Ovary (tissue), 9 donors: Measurements from ENCODE around the gene ZNF362. TPM values are rescaled to one million over a fixed set of nuclear protein-coding genes. Genes with fewer than 3 reads are reported as not detected.

Experiments used
- DNase-seq, 5 donors: peaks; one replicate each; pipeline ENCODE4 v3.0.0-alpha.2; 2019 to 2020
- H3K27ac ChIP-seq, 2 donors: fragments of 200-600 bp; one replicate each; pipeline versions ENCODE4 v1.5.1 to v1.8.0; 2019 to 2022
- H3K27me3 ChIP-seq: fragments of 200-600 bp; one replicate; pipeline ENCODE4 v1.8.0; 2022
- H3K36me3 ChIP-seq: fragments of 200-600 bp; sonication (generic); one replicate; pipeline ENCODE4 v1.5.1; 2019
- H3K4me1 ChIP-seq: one replicate; pipeline ENCODE4 v1.8.1; 2013; ENCODE audit warnings: mild to moderate bottlenecking, moderate library complexity; ENCODE audit not compliant: insufficient read depth
- H3K4me3 ChIP-seq: fragments of 200-600 bp; sonication (generic); one replicate; pipeline ENCODE4 v1.5.1; 2017
- H3K9me3 ChIP-seq, 2 donors: fragments of 200-600 bp in 1 of 2; sonication (generic) in 1 of 2; one replicate each; pipeline versions ENCODE4 v1.5.1 to v1.8.1; 2013 to 2019; ENCODE audit warnings: mild to moderate bottlenecking in 1 of 2, moderate library complexity in 1 of 2
- EP300 ChIP-seq: sonication (generic); formaldehyde crosslinking; IDR thresholded peaks from one replicate; pipeline ENCODE4 v1.6.1; 2017; ENCODE audit warnings: antibody characterized with exemption
- POLR2A ChIP-seq: fragments of 450-650 bp; IDR thresholded peaks from one replicate; pipeline ENCODE4 v1.6.1; 2017; ENCODE audit warnings: antibody characterized with exemption, mild to moderate bottlenecking, moderate library complexity
- WGBS, 3 donors: extraction: QIAGEN DNeasy Blood & Tissue Kit in 1 of 3; methylation state at CpG; one replicate each; pipeline versions ENCODE4 v1.1.5 to v1.1.7; 2013 to 2017; 5-methylcytosine and 5-hydroxymethylcytosine counted together
- intact Hi-C, 4 donors: fragments of 100-400 bp; cut with DNase I; formaldehyde crosslinking; loops; one replicate each; pipeline versions ENCODE4 v1.11.0 to v1.15.1; 2022 to 2023
- polyA plus RNA-seq, 2 donors: library from polyadenylated mRNA; stranded (reverse); fragments of 200-250 nt in 1 of 2; fragments of 350-450 nt in 1 of 2; fragmentation: Illumina TruSeq in 1 of 2; extraction: RNeasy Lipid Tissue Mini Kit (QIAGEN cat#74804) in 1 of 2; gene quantifications; one replicate each; pipeline ENCODE4 v1.2.3, GENCODE V29; 2013 to 2014
- total RNA-seq, 7 donors: library from RNA; depleted of rRNA in 2 of 7; stranded (reverse); fragments of >200 nt in 2 of 7; fragmentation: NEBNext Ultra II Directional in 3 of 7; extraction: Animal tissue kit (Norgen Biotek cat#: 25700) in 3 of 7; gene quantifications; one replicate each; pipeline versions ENCODE4 v1.1.0 to v1.2.4, GENCODE V29; 2016 to 2023
- TF ChIP-seq, protein P1 (sequence below), 3 donors: fragments of 450-650 bp in 2 of 3; fragments of 200-600 bp in 1 of 3; IDR thresholded peaks; one replicate each; pipeline versions ENCODE4 v1.5.1 to v1.8.0; 2016 to 2022; ENCODE audit warnings: antibody characterized with exemption in 3 of 3, mild to moderate bottlenecking in 1 of 3
- donor health status: DM: no; HTN: no; CAD: no; lungs with moderate emphysema.
- donor health status: DM: no; HTN: no; CAD: no.
- donor health status: Bipolar disorder and iron deficiency.
- donor health status: DM: yes; HTN: yes; CAD: no.
- donor health status: DM: no; HTN: no; CAD: no.
- donor health status: DM: yes; HTN: yes; CAD: no.

Gene ZNF362
- total and polyA plus RNA-seq, 9 donors, result 8.2 to 52.6 (median 32.7) TPM

DNA sequence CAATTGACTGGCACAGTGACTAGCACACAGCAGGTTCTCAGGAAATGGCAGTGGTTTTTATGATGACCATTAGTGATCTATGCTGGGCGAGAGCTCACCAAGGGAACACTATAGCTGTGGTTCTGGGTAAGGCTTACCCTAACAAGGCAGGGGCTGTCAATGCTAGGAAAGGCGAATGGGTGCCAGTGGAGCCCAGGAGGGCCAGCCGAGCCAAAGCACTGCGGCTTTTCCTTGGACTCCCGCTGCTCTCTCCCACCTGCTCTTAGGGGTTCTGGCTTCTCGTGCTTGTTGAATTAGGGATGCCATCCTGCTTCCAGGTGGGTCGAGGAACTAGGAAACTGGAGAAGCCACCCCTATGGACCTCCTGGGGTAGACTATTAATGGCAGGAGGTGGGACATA, 74.6 kb downstream of the ZNF362 start:
- WGBS, 3 donors, result 90 to 93% (median 91%) methylated on average over 7 of the region's 7 CpGs
- Histone ChIP-seq H3K4me3 (no peak overlapping the region), H3K27ac (no peak overlapping the region), H3K27me3 (no peaks in the 10 kb centered on the region), H3K9me3 (no peaks in the 10 kb centered on the region), H3K4me1 (peaks cover 11% of the 10 kb centered on the region), H3K36me3 (no peaks in the 10 kb centered on the region)
- TF ChIP-seq POLR2A (no peak), EP300 (no peak)
- TF ChIP-seq, protein P1, sequence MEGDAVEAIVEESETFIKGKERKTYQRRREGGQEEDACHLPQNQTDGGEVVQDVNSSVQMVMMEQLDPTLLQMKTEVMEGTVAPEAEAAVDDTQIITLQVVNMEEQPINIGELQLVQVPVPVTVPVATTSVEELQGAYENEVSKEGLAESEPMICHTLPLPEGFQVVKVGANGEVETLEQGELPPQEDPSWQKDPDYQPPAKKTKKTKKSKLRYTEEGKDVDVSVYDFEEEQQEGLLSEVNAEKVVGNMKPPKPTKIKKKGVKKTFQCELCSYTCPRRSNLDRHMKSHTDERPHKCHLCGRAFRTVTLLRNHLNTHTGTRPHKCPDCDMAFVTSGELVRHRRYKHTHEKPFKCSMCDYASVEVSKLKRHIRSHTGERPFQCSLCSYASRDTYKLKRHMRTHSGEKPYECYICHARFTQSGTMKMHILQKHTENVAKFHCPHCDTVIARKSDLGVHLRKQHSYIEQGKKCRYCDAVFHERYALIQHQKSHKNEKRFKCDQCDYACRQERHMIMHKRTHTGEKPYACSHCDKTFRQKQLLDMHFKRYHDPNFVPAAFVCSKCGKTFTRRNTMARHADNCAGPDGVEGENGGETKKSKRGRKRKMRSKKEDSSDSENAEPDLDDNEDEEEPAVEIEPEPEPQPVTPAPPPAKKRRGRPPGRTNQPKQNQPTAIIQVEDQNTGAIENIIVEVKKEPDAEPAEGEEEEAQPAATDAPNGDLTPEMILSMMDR (IDR thresholded peaks at IDR 0.05), result no peak
- intact Hi-C loops, result no loop called here
- DNase-seq, result no peak

DNA sequence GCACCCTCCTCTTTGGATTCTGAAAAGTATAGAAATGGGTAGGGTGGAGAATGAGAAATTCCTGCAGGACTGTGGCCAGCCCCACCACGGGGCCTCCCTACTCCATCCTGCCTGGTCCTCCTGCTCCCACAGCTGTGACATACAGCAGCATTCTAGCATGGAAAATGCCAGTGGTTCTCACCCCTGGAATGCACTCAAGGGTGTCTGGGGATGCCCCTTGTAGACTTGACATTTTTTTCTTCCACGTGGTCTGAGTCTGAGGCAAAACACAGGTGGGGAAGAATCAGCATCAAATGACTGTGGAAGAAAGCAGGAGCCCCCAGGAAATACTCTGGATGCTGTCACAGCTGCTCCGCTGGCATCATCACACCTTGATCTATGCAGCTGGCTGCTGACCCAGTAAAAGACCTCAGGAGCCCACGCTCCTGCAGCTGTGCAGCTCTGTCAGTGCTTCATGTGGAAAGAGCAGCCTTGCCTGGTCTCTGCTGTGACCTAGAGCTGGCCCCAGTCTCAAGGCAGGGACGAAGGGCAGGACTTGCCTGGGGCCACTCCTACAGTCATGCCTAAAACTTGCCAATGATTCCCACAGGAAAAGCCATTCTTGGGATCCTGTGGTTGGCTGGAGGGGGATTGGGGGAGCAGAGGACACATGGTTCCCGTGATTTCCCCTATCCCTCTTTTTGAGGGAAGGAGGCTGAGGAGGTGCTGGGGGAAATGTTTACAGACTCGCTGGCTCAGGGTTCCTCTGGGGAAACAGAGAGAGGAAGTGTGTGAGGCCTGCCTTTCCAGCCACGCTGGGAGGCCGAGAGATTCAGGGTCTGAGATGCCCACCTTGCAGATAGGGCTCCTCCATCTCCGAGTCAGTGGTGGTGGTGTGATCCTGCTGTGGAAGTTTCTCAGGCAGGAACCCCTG, 75.4 kb downstream of the ZNF362 start:
- no peaks in the 10 kb centered on the region for H3K9me3 ChIP-seq
- intact Hi-C loops, result no loop called here
- H3K4me3 ChIP-seq, result no peak overlapping the region
- no peak overlapping the region for H3K27ac ChIP-seq
- no peak for TF ChIP-seq POLR2A
- TF ChIP-seq EP300, result no peak
- TF ChIP-seq, protein P1 (IDR thresholded peaks at IDR 0.05), result no peak
- no peaks in the 10 kb centered on the region for H3K36me3 ChIP-seq
- WGBS, 3 donors, result 59 to 65% (median 59%) methylated on average over 10 of the region's 10 CpGs
- DNase-seq, result peak in 1 of 5 donors; percentile 14
- peaks cover 15% of the 10 kb centered on the region for H3K4me1 ChIP-seq
- no peaks in the 10 kb centered on the region for H3K27me3 ChIP-seq

DNA sequence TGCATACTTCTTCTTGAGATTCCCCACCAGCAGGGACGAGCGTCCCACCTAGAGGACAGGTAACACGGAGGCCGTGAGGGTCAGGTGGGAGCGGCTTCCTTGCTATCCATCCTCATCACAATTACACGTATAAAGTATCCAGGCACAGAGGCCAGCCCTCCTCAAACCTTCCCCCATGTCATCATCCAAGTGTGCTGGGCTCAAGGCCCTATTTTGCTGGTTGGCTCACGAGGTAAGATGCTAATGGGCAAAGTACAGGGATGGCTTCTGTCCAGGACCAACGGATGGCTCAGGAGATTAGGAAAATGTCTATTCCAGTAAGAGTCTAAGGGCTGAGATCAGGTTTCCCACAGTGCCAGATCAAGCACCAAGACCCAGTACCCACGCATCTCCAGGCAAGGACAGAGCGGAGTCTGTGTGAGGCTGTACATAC, 76.1 kb downstream of the ZNF362 start:
- no peak for DNase-seq
- H3K36me3 ChIP-seq, result no peaks in the 10 kb centered on the region
- intact Hi-C loops, result no loop called here
- WGBS, 3 donors, result 71 to 74% (median 74%) methylated on average over 10 of the region's 10 CpGs
- no peaks in the 10 kb centered on the region for H3K9me3 ChIP-seq
- no peak overlapping the region for H3K27ac ChIP-seq
- TF ChIP-seq EP300 (no peak), POLR2A (no peak)
- TF ChIP-seq, protein P1 (IDR thresholded peaks at IDR 0.05), result no peak
- H3K4me1 ChIP-seq, result peaks cover 15% of the 10 kb centered on the region
- H3K4me3 ChIP-seq, result no peak overlapping the region
- H3K27me3 ChIP-seq, result no peaks in the 10 kb centered on the region

DNA sequence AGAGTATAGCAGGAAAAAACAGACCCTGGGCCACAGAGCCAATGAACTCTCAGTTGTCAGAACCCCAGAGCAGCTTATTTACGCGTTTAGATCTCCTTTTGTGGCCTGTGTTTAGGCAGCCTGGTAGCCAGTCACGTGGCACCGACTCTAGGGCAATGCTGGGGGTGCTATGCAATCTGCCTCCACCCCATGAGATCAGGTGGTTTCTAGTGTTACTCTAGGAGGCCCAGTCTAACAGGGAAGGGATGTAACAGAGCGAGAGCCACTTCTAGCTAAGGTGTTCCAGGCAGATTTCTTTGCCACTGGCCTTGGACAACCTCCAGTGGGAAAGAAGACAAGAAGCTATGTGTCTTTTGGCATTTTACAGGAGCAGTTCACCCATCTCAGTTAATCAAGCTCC, 76.6 kb downstream of the ZNF362 start:
- Histone ChIP-seq H3K27me3 (no peaks in the 10 kb centered on the region), H3K36me3 (no peaks in the 10 kb centered on the region), H3K9me3 (no peaks in the 10 kb centered on the region), H3K4me3 (no peak overlapping the region), H3K27ac (no peak overlapping the region), H3K4me1 (peaks cover 13% of the 10 kb centered on the region)
- TF ChIP-seq POLR2A (no peak), EP300 (no peak)
- TF ChIP-seq, protein P1 (IDR thresholded peaks at IDR 0.05), result no peak
- intact Hi-C loops, result no loop called here
- no peak for DNase-seq
- WGBS, 3 donors, result 67 to 73% (median 68%) methylated on average over 5 of the region's 5 CpGs
